HG02840 (cell line): ENCODE data around the gene ASIP.
"Not testable (repeated sequence)": the region's sequence is repeated elsewhere in the genome, so short reads cannot be mapped to it uniquely, and the experiment has no call there.

Source experiments
- ATAC-seq: cut with Tn5 transposase; IDR thresholded peaks from one replicate; pipeline ENCODE4 v1.9.1; 2021; ENCODE audit warnings: mild to moderate bottlenecking, moderate library complexity, moderate number of reproducible peaks; ENCODE audit not compliant: unreplicated experiment, low FRiP score

Gene ASIP

GRCh38 chr20:34240693-34241615, at the start of gene ASIP:
Gene ASIP, plus strand, starts transcription at chr20:34241423. Its CDS starts 18,952 bp downstream, at chr20:34260375.
- no peak for ATAC-seq

GRCh38 chr20:34193051-34193450, 48.2 kb upstream of the ASIP start:
- no peak for ATAC-seq

DNA sequence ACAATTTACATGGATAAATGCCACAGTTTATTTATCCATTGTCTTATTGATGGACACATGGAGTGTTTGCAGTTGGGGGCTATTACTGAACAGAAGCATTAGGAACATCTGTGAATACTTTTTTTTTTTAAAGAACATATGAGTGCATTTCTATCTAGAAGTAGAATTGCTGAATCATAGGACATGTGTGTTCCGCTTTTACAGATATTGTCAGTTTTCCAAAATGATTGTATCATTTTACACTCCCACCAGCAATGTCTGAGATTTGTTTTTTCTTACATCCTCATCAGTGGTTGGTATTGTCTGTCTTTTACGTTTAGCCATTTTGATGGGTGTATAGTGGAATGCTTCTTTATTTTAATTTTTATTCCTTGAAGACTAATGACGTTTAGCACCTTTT, 42.0 kb upstream of the ASIP start:
- no peak for ATAC-seq

DNA sequence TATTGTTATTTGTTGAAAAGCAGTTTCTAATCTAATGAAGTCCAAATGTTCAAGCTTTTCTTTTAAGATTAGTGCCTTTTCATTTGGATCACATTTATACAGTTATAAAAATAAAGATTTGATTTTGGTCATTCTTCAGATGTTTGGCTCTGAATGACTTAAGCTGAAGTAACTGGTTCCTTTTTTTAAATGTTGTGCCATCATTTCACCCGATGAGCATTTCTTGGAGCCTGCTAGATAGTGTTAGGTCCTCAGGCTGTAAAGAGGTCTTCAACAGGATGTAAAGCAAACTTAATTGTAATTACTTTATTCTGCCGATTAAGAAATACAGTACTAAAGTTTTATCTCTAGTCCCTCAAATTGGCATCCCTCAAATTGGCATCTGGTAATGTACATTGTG, 41.2 kb upstream of the ASIP start:
- no peak for ATAC-seq

GRCh38 chr20:34201531-34201930, 39.7 kb upstream of the ASIP start:
- ATAC-seq = no peak

DNA sequence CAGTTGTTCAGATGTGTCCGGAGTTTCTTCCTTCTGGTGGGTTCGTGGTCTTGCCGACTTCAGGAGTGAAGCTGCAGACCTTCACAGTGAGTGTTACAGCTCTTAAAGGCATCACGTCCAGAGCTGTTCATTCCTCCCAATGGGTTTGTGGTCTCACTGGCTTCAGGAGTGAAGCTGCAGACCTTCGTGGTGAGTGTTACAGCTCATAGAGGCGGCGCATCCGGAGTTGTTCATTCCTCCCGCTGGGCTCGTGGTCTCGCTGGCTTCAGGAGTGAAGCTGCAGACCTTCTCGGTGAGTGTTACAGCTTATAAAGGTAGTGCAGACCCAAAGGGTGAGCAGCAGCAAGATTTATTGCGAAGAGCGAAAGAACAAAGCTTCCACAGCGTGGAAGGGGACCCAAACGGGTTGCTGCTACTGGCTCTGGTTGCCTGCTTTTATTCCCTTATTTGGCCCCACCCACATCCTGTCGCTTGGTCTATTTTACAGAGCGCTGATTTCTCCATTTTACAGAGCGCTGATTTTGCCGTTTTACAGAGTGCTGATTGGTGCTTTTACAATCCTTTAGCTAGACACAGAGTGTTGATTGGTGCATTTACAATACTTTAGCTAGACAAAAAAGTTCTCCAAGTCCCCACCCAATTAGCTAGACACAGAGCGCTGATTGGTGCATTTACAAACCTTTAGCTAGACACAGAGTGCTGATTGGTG, 35.9 kb upstream of the ASIP start:
- ATAC-seq = not testable (repeated sequence)

DNA sequence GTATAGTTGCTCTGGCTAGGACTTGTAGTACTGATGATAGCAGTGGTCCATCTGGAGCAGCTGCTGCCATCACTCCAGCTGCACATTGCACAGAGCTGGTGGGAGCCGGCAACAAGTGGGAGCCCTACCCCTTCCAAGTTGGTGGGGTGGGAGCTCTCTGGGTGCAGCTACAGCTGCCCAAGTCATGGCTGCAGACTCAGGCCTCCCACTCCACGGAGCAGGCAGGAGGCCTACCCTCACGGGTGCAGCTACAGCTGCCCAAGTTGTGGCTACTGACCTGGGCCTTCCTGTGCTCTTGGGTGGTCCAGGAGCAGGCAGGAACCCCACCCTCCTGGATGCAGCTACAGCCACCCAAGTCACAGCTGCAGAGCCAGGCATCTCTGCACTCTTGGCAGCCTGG, 32.1 kb upstream of the ASIP start:
- no peak for ATAC-seq

DNA sequence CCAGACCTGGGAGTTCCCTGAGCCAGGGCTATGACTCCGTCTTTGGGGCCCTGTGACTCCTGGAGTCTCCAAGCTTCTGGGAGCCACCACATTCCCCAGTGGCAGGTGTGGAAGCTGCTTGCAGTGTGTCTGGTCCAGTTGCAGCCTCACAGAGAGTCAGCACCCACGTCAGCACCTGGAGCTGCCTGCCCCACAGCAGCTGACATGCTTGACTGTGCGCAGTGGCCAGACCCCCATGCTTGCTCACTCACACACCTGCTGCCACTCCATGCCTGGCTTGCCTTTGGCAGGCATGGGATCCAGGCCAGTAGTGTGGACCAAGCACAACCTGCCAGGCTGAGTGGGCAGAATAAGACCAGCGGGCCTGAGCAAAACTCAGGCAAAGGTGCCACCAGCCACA, 31.0 kb upstream of the ASIP start:
- ATAC-seq = no peak

- no peak for ATAC-seq
Observed at GRCh38 chr20:34211591-34211990, 29.6 kb upstream of the ASIP start.

DNA sequence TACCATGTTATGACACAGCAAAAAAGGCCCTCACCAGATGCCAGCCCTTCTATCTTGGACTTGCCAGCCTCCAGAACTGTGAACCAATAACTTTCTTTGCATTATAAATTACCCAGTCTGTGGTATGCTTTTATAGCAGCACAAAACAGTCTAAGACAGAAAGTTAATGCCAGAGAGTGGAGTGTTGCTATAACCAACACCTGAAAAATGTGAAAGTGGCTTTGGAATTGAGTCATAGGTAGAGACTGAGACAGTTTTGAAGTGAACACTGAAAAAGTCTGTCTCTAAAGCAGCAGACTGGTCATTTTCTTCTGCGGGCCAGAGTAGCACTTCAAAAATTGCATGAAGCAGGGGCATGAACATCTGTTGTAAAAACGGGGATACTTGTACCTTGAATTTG, 28.0 kb upstream of the ASIP start:
- ATAC-seq = no peak

DNA sequence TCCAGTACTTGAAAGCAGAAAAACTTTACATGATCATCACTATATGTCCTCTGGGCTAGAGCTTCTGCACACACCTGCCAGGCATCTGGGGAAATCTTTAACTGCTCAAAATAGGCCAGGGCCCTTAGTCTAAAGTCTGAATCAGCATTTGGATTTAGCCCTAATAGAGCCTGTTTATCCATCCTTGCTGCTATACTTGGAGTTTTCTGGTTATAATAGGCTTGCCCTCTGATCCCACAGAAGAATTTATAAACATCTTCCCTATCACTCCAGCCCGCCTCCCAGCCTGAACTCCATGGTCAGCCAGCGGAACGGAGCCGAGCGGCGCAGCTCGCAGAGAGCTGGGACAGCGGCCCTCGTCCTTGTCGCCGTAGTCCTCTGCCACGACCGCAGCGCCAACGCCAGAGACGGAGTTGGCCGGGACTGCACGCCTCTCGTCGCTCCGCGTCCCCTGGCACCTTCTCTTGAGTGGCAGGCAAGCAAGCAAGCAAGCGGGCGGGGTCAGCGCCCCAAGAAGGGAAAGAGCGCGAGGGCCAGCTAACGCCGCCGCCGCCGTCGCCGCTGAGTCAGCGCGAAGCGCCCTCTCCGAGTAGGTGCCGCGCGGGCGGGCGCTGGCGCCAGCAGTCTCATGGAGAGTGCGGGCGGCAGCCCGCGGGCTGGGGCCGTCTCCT, 25.4 kb upstream of the ASIP start:
- no peak for ATAC-seq

- ATAC-seq = no peak
Observed at GRCh38 chr20:34216382-34216742, 24.9 kb upstream of the ASIP start.

GRCh38 chr20:34220561-34220960, 20.7 kb upstream of the ASIP start:
- ATAC-seq = no peak

DNA sequence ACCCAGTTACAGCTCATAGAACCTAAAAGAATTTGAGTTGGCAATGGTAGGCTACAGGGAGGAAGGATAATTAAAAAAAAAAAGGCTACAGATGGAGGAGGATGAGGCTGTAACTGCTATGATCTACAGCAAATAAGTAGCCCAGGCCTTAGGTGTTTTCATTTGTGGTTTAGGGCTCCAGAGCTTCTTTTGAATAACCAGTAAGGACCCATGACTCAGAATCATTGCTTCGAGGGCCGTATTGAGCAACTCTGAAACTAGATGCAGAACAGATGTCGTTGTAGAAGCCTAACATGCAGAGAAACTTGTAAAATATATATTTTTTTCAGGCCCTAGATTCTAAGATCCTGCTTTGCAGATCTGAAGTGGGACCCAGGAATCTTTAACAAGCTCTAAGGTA, 19.0 kb upstream of the ASIP start:
- ATAC-seq = no peak

DNA sequence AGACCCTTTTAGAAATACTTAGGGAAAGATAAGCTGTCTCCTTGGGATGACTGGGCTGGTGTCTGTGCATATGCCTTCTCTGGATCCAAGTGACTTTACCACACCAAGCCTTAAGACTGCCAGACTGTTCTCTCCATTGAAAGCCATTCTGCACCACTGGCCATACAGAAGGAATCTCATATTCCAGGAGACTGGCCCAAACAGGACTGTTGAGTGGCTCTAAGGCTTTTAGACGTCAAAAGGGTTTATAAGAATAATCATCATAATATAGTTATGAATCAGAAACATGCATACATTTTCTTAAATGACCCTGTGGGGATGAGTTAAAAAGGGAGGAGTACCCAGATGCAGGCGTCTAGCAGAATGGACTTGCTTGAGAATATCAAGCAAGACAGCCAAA, 17.0 kb upstream of the ASIP start:
- not testable (repeated sequence) for ATAC-seq

DNA sequence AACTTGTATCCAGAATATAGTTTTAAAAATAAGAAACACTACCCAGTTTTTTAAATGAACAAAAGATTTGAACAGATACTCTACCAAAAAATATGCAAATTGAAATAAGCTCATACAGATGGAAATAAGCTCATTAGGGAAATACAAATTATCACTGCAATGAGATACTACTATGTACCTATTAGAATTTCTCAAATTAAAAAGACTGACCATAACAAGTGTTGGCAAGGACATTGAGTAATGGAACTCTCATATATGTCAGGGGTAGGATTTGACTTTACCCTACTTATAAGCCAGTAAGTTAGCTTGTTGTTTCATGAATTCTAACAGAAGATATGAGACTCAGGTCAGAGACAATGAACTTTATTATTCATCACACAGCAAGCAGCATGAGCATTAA, 9.6 kb upstream of the ASIP start:
- no peak for ATAC-seq

- ATAC-seq = no peak
Observed at GRCh38 chr20:34232494-34233087, 8.6 kb upstream of the ASIP start.

GRCh38 chr20:34233687-34234086, 7.5 kb upstream of the ASIP start:
- no peak for ATAC-seq

- no peak for ATAC-seq
Observed at GRCh38 chr20:34235875-34236274, 5.3 kb upstream of the ASIP start.

DNA sequence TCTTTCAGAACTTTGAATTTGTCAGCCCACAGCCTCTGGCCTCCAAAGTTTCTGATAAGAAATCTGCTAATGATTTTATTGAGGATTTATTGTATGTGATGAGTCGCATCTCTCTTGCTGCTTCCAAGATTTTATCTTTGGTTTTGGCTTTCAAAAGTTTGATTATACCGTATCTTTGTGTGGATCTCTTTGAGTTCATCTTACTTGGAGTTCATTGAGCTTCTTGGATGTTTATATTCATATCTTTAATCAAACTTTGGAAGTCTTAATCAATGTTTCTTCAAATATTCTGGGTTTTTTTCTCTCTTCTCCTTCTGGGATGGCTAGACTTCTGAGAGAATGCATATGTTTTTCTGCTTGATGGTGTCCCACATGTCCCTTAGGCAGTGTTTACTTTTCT, 3.3 kb upstream of the ASIP start:
- no peak for ATAC-seq

DNA sequence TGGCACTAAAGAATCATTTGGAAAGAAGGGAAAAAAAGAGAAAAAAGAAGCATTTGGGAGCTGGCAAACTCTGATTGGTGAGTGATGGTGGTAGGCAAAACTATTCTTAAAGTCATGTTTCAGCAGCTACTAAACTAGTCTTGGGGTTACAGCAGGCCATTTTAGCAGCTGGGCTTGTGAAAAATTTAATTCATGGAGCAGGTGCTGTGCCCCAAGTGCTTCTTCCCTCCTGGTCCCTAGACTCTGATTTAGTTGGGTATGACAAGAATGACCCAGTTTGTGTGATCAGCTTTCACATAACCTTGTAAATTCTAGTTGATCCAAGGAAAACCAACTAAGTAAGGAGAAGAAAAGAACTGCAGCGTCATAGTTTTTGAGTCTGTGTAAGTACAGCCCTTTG, 1.1 kb upstream of the ASIP start:
- ATAC-seq = no peak
